HFFc6 (cell line): ENCODE measurements around the gene RASGEF1B. TPM values are rescaled to one million over a fixed set of nuclear protein-coding genes. Genes with fewer than 3 reads are reported as not detected.

Experiments used
- DNase-seq: peaks from one replicate; pipeline ENCODE4 v3.0.0-alpha.2; 2018
- H3K27ac Mint-ChIP-seq: 2 replicates; pipeline ENCODE4 v1.8.0; 2020; ENCODE audit warnings: mild to moderate bottlenecking, mixed read lengths
- H3K27me3 Mint-ChIP-seq: 2 replicates; pipeline ENCODE4 v1.8.0; 2021; ENCODE audit warnings: mild to moderate bottlenecking, moderate library complexity, mixed read lengths; ENCODE audit not compliant: insufficient read depth
- H3K36me3 Mint-ChIP-seq: 2 replicates; pipeline ENCODE4 v1.8.0; 2021; ENCODE audit warnings: low read depth, mixed read lengths
- H3K4me1 Mint-ChIP-seq: 2 replicates; pipeline ENCODE4 v1.8.0; 2020; ENCODE audit warnings: low read depth, mixed read lengths
- H3K4me3 Mint-ChIP-seq: 2 replicates; pipeline ENCODE4 v1.8.0; 2020; ENCODE audit warnings: mild to moderate bottlenecking, moderate library complexity, mixed read lengths
- H3K9me3 Mint-ChIP-seq: 2 replicates; pipeline ENCODE4 v1.8.0; 2020; ENCODE audit warnings: mild to moderate bottlenecking, mixed read lengths
- total RNA-seq, 6 experiments: library from RNA; stranded (reverse); fragmentation: NEBNext Ultra II Directional; extraction: Animal tissue kit (Norgen Biotek cat#: 25700); gene quantifications; 2 replicates in 1 of 6; 3 replicates in 5 of 6; pipeline ENCODE4 v1.2.3, GENCODE V29; 2021
- TF ChIP-seq, protein P1 (sequence below): fragments of 200-600 bp; sonication (generic); IDR thresholded peaks from 2 replicates; pipeline ENCODE4 v1.5.0; 2021; ENCODE audit warnings: antibody characterized with exemption, mild to moderate bottlenecking

Gene RASGEF1B
- total RNA-seq, 6 experiments from 2014 or later = not detected

DNA sequence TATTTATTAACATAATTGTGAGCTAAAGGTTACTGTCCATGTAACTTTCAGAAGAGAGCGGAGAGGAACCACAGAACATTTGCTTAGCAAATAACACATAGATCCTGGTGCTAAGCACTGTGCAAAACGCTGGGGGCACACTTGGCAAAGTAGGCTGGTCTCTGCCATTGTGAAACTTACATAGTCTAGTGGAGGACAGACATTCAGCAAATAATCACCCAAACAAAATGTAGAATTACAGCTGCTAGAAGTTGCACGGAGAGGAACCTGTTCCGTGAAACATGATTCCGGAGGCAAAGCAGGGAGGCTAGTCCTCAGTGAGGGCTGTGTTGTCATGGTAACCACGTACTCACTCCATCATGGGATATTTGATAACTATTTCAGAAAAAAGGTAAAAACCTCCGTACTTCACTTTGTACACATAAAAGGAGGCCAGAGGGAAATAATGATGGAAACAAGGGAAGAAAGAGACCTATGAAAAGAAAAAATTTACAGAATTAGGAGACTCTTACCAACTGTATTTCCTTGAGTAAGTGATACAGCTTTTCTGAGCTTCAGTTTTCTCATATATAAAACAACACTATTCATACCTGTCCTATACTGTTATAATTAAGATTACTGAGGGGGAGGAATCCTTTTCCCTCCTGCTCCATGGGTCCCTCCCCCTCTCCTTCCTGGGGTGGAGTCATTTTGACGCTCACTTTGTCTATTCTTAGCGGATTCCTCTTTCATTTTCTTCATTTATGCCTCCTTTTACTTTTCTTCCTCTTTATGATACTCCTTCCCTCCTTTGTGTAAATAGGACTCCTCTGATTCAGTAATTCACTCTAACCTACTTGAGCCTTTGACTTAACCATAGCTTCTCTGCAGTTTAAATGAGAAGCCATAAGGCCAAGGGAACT, 825 bp upstream of the RASGEF1B start:
- peak overlapping the region; percentile 78 for H3K4me3 Mint-ChIP-seq
- peaks cover 13% of the 10 kb centered on the region for H3K4me1 Mint-ChIP-seq
- H3K27me3 Mint-ChIP-seq = peaks cover 10% of the 10 kb centered on the region
- H3K36me3 Mint-ChIP-seq = no peaks in the 10 kb centered on the region
- DNase-seq = peak; percentile 8
- TF ChIP-seq, protein P1, sequence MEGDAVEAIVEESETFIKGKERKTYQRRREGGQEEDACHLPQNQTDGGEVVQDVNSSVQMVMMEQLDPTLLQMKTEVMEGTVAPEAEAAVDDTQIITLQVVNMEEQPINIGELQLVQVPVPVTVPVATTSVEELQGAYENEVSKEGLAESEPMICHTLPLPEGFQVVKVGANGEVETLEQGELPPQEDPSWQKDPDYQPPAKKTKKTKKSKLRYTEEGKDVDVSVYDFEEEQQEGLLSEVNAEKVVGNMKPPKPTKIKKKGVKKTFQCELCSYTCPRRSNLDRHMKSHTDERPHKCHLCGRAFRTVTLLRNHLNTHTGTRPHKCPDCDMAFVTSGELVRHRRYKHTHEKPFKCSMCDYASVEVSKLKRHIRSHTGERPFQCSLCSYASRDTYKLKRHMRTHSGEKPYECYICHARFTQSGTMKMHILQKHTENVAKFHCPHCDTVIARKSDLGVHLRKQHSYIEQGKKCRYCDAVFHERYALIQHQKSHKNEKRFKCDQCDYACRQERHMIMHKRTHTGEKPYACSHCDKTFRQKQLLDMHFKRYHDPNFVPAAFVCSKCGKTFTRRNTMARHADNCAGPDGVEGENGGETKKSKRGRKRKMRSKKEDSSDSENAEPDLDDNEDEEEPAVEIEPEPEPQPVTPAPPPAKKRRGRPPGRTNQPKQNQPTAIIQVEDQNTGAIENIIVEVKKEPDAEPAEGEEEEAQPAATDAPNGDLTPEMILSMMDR = 0 out of 2 replicates have a peak, but pooled peaks have one; percentile 26
- no peaks in the 10 kb centered on the region for H3K9me3 Mint-ChIP-seq
- H3K27ac Mint-ChIP-seq = no peak overlapping the region

DNA sequence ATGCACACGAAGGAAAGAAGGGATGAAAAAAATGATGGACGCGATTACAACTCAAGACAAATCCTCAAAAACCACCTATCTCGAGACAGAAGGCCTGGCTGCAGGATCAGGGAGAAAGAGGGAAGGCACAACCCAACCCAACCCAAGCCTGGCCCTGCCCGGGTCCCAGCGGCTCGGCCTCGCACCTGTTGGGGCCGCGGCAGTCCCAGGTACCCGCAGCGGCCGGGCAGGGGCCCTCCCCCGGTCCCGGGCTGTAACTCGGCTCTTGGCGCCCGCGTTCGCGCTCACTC, 464 bp downstream of the RASGEF1B start:
- Mint-ChIP-seq H3K27ac (no peak overlapping the region), H3K4me1 (peaks cover 19% of the 10 kb centered on the region), H3K27me3 (peaks cover 10% of the 10 kb centered on the region), H3K36me3 (no peaks in the 10 kb centered on the region), H3K9me3 (no peaks in the 10 kb centered on the region), H3K4me3 (peak overlapping the region; percentile 75)
- TF ChIP-seq, protein P1 = no peak
- no peak for DNase-seq

DNA sequence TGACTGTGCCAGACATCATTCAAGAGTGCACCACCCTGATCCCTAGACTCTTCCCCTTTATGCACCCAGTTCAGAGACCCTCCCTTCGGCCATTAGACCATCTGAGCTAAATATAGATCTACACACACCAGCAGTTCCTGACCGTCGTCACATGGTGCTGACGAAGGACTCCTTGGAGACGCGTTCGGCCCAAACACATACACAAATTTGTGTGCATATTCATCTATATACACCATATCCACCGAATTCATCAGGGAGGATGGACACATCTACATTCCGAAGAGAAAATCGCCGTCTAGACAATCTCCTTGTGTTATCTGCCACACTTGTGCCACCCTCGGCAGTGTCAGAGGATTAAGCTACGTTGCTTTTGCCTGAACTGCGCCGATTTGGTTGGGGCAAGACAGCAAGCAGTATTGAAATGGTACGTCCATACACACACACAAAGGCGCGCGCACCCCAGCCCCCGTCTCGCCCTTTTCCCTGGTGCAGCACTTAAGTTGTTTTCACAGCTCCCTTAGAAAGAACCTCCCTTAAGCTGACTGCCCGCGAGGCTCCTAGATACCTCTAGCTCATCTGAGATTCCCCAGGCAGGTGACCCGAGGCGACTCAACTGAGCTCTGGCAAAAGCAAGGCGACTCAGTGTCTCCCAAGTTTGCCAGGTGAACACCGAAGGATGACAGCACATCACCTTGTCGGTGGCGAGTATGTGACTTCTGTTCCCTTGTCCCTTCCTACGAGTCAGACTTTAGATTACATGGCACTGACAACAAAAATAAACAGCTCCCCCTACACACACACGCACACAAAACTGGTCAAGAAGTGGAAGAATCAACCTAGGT, 1.0 kb downstream of the RASGEF1B start:
- no peaks in the 10 kb centered on the region for H3K36me3 Mint-ChIP-seq
- TF ChIP-seq, protein P1 = no peak
- DNase-seq = no peak
- no peaks in the 10 kb centered on the region for H3K9me3 Mint-ChIP-seq
- H3K4me3 Mint-ChIP-seq = peak overlapping the region; percentile 75
- no peak overlapping the region for H3K27ac Mint-ChIP-seq
- peaks cover 19% of the 10 kb centered on the region for H3K4me1 Mint-ChIP-seq
- H3K27me3 Mint-ChIP-seq = peaks cover 10% of the 10 kb centered on the region

DNA sequence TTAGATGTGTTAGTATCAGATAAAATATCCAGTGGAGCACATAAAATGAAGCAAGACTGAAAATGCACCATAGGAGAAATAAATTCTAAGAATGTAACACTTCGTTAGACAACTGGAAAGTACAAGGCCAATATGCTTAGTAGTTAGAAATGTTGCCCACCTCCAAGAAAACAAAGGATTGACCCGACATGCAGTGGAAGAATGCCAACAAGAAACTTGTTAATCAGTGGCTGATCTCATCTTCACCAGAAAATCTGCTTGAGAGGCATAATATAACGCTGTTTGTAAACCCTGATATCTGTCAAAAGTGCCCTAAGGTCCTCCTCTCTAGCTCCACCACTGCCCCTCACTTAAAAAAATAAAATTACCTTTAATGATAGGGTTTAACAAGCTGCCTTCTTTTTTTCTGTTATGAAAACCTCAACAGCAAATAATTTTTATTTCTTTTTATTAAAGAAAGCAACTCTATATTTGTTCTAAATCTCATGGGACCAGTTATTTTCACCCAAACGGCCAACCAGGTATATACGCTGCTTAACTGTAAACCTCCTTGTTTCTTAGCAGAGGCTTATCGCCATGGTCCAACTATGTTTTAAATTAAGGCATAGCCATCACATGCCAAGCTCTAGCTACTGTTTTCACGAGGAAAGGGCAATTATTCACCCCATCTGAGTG, 1.8 kb downstream of the RASGEF1B start:
- Mint-ChIP-seq H3K36me3 (no peaks in the 10 kb centered on the region), H3K27me3 (peaks cover 10% of the 10 kb centered on the region), H3K9me3 (no peaks in the 10 kb centered on the region), H3K27ac (no peak overlapping the region), H3K4me1 (peaks cover 19% of the 10 kb centered on the region), H3K4me3 (no peak overlapping the region)
- TF ChIP-seq, protein P1 = no peak
- DNase-seq = no peak

DNA sequence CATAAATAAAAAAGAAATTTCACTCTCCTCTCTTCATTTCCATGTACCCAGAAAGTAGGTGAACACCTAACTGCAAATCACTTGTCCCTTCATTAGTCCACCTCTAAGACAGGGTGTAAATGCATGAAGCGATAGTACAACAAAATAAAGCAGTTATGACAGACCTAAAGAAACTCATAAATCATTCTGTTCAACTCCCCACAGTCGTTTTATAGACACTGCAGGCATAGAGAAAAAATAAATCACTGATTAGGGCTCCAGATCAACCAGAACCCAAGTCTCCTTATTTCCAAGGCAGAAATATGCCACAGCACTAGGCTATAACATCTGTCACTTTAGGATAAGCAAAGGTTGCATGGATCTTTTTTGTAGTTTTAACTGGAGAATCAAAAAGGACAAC, 3.0 kb downstream of the RASGEF1B start:
- peaks cover 10% of the 10 kb centered on the region for H3K27me3 Mint-ChIP-seq
- DNase-seq = no peak
- no peak overlapping the region for H3K27ac Mint-ChIP-seq
- H3K9me3 Mint-ChIP-seq = no peaks in the 10 kb centered on the region
- peaks cover 19% of the 10 kb centered on the region for H3K4me1 Mint-ChIP-seq
- H3K36me3 Mint-ChIP-seq = no peaks in the 10 kb centered on the region
- TF ChIP-seq, protein P1 = no peak
- H3K4me3 Mint-ChIP-seq = no peak overlapping the region
